Measurements from ENCODE around the gene SLC1A4.

Gene SLC1A4

DNA sequence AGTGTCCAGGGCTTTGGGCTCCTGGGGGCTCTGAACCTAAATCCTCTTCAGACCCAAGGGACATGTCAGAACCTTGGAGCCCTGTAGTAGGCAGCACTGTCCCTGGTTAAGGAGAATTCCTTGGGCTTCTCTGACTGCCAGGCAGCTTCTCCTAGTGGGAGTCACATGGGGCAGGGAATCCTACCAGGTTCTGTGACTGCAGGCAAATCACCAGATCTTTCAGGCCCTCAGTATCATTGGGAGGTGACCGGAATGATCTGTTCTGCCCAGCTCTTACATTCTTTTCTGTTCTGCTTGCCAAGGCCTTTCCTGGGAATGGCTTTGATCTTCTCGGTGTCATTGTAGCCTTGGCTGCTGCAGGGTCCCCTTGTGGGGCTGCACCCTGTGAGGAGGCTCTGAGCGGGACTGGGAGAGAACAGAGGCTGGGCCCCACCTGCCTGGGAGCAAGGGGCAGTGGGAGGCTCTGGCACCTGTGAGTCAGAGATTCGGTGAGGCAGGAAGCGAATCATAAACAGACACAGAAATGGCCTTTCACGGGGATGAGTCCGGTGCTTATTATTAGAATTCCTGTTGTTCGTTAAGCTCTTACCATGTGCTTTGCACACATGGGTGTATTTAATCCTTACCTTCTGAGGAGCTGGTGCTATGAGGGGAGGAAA, 81.1 kb downstream of the SLC1A4 start:
- in situ Hi-C loops (cut with HindIII; ENCODE audit: low sequenced_read_pairs): no loop called here

GRCh38 chr2:65070856-65071255, 81.7 kb downstream of the SLC1A4 start:
- in situ Hi-C loops (cut with HindIII; ENCODE audit: low sequenced_read_pairs): no loop called here

GRCh38 chr2:65071499-65072180, 82.4 kb downstream of the SLC1A4 start:
- in situ Hi-C loops (cut with HindIII; ENCODE audit: low sequenced_read_pairs): no loop called here

- in situ Hi-C loops (cut with HindIII; ENCODE audit: low sequenced_read_pairs): no loop called here
These were observed 83.2 kb downstream of the SLC1A4 start for GRCh38 chr2:65072181-65072970.
